Stimulated activated effector memory CD8-positive, alpha-beta T cell treated with anti-CD3 and anti-CD28 coated beads, Interleukin-12 subunit alpha, Interleukin-12 subunit beta, amount 100 ng/mL, for 72 hours (primary cell): Measurements from ENCODE around the gene ALPK3.

ENCODE experiments used
- ATAC-seq: fragments of 150-1000 bp; cut with Tn5 transposase; 2 replicates; pipeline ENCODE4 v1.10.0; 2021
- DNase-seq, 2 donors: peaks; one replicate each; pipeline ENCODE4 v3.0.0; 2021 to 2022; ENCODE audit warnings: low spot score in 2 of 2
- H3K27ac Mint-ChIP-seq: one replicate; pipeline ENCODE4 v1.8.0; 2022; ENCODE audit warnings: mild to moderate bottlenecking, mixed read lengths
- H3K36me3 Mint-ChIP-seq: one replicate; pipeline ENCODE4 v1.8.0; 2022; ENCODE audit warnings: mild to moderate bottlenecking, mixed read lengths
- H3K4me1 Mint-ChIP-seq: one replicate; pipeline ENCODE4 v1.8.0; 2022; ENCODE audit warnings: mixed read lengths
- H3K4me3 Mint-ChIP-seq: one replicate; pipeline ENCODE4 v1.8.0; 2022; ENCODE audit warnings: mild to moderate bottlenecking, mixed read lengths
- H3K9me3 Mint-ChIP-seq: one replicate; pipeline ENCODE4 v1.8.0; 2022; ENCODE audit warnings: mixed read lengths

ALPK3 gene

GRCh38 chr15:84879088-84879780, 62.1 kb downstream of the ALPK3 start:
- no peak for ATAC-seq
- Mint-ChIP-seq H3K9me3 (no peaks in the 10 kb centered on the region), H3K27ac (no peak overlapping the region), H3K36me3 (no peaks in the 10 kb centered on the region), H3K4me1 (no peaks in the 10 kb centered on the region), H3K4me3 (no peak overlapping the region)
- no peak for DNase-seq

DNA sequence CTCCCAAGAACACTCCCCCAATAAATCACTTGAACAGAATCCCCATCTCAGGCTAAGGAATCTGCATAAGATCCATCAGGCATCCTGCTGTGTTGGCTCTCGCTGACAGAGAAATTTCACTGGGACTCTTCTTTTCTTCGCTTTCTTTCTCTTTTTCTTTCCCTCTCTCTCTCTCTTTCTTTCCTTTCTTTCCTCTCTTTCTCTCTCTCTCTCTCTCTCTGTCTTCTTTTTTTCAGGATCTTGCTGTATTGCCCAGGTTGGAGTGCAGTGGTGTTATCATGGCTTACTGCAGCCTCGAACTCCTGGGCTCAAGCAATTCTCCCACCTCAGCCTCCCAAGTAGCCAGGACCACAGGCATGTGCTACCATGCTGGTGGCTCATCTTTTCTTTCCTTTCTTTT, 62.9 kb downstream of the ALPK3 start:
- no peak overlapping the region for H3K27ac Mint-ChIP-seq
- DNase-seq: no peak
- no peaks in the 10 kb centered on the region for H3K4me1 Mint-ChIP-seq
- ATAC-seq: no peak
- H3K9me3 Mint-ChIP-seq: no peaks in the 10 kb centered on the region
- H3K4me3 Mint-ChIP-seq: no peak overlapping the region
- no peaks in the 10 kb centered on the region for H3K36me3 Mint-ChIP-seq

- Mint-ChIP-seq H3K36me3 (no peaks in the 10 kb centered on the region), H3K4me1 (no peaks in the 10 kb centered on the region), H3K4me3 (no peak overlapping the region), H3K27ac (no peak overlapping the region), H3K9me3 (no peaks in the 10 kb centered on the region)
- no peak for DNase-seq
- no peak for ATAC-seq
Observed at GRCh38 chr15:84880822-84881519, 63.8 kb downstream of the ALPK3 start.

DNA sequence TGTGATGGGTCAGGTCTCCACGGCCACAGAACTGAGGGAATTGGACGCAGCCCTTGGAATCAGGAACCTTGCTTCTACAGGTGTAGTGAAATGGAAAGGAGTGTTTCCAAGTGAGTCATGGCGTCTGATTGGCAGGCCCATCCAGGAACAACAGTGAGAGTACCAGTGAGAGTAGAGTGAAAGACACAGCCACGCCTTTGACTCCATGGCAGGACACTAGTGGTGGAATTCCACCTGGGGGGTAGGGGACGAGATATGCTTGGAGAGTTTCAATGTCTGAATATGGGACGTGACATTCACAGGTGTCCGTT, 64.3 kb downstream of the ALPK3 start:
- no peak overlapping the region for H3K4me3 Mint-ChIP-seq
- ATAC-seq: no peak

DNA sequence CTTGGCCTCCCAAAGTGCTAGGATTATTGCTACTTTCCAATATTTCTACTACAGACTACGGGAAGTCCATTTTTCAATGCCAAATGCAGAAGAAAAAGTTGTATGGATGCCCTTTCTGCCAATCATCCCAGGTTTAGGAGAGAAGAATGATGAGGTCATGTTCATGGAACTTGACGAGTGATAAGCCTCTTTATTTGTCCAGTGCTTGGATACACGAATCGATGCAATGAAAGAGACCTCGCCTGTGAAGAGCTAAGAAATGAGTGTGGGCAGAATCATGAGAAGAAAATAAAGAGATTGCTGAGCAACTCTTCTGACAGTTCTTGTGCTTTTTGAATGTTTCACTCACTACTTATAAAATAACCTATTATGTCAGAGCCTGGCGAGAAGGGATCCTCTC, 66.3 kb downstream of the ALPK3 start:
- Mint-ChIP-seq H3K36me3 (no peaks in the 10 kb centered on the region), H3K4me3 (no peak overlapping the region), H3K4me1 (no peaks in the 10 kb centered on the region), H3K27ac (no peak overlapping the region), H3K9me3 (no peaks in the 10 kb centered on the region)
- DNase-seq: no peak
- no peak for ATAC-seq

More for the DNA sequence above, 64.3 kb downstream of the ALPK3 start:
- H3K9me3 Mint-ChIP-seq: no peaks in the 10 kb centered on the region
- H3K4me1 Mint-ChIP-seq: no peaks in the 10 kb centered on the region
- no peaks in the 10 kb centered on the region for H3K36me3 Mint-ChIP-seq
- DNase-seq: no peak
- H3K27ac Mint-ChIP-seq: no peak overlapping the region

DNA sequence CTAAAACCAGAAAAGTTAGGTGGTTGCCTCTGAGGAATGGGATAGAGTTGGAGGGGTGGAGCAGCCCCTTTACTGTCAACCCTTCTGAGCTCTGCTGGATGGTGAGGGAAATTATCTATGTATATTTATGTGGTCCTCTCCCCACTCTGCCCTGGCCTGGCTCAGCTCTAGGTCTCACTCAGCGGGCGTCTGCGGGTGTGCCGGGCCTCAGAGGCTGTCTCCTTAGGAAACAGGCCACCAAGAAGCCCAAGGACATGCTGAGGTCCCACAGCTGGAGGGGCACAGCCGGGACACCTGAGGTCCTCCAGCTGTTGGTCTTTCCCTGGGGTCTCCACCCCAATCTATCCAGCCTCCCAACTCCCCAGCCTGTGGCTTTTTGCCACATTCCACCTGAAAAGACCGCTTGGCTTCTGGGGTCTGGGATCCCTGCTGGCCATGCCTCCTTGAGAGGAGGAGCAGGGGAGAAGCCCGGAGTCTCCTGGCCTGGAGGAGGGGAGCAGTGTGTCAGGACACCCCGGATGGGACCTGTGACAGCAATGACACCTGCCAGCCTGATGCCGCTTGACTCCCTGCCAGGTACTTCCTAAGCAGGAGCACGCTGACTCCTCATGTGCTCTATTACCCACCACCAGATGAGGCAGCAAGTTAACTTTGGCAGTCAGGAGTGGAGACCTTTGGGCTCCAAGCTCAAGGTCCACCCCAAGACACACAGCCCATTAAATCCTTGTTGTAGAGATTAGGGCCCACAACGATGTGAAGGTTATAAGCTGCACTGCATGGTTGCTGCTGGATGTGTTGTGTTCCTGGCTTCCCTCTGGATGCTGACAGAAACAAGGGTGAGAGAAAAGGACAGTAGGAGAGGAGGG, 67.0 kb downstream of the ALPK3 start, which contains the start of gene SLC28A1:
Gene SLC28A1, plus strand, starts transcription at position 747 of the 866 bp plus-strand sequence. CDS start 3,099 bp downstream, outside the sequence.
- H3K27ac Mint-ChIP-seq: no peak within 1 kb of the TSS
- no peaks in the 10 kb centered on the region for H3K4me1 Mint-ChIP-seq
- no peak within 1 kb of the TSS for H3K4me3 Mint-ChIP-seq
- no peak for ATAC-seq
- DNase-seq: no peak
- H3K36me3 Mint-ChIP-seq: no peaks in the 10 kb centered on the region
- no peaks in the 10 kb centered on the region for H3K9me3 Mint-ChIP-seq

GRCh38 chr15:84885801-84886200, 68.6 kb downstream of the ALPK3 start:
- H3K4me1 Mint-ChIP-seq: peaks cover 6% of the 10 kb centered on the region
- H3K27ac Mint-ChIP-seq: no peak overlapping the region
- DNase-seq (no peak), ATAC-seq (no peak)
- H3K4me3 Mint-ChIP-seq: no peak overlapping the region
- no peaks in the 10 kb centered on the region for H3K9me3 Mint-ChIP-seq
- H3K36me3 Mint-ChIP-seq: no peaks in the 10 kb centered on the region

GRCh38 chr15:84886211-84886983, 69.2 kb downstream of the ALPK3 start:
- ATAC-seq: no peak
- DNase-seq: no peak
- no peak overlapping the region for H3K4me3 Mint-ChIP-seq
- H3K9me3 Mint-ChIP-seq: no peaks in the 10 kb centered on the region
- peaks cover 6% of the 10 kb centered on the region for H3K4me1 Mint-ChIP-seq
- H3K36me3 Mint-ChIP-seq: no peaks in the 10 kb centered on the region
- H3K27ac Mint-ChIP-seq: no peak overlapping the region

- no peaks in the 10 kb centered on the region for H3K9me3 Mint-ChIP-seq
- peaks cover 6% of the 10 kb centered on the region for H3K4me1 Mint-ChIP-seq
- DNase-seq: no peak
- no peak for ATAC-seq
- H3K27ac Mint-ChIP-seq: no peak overlapping the region
- no peak overlapping the region for H3K4me3 Mint-ChIP-seq
- no peaks in the 10 kb centered on the region for H3K36me3 Mint-ChIP-seq
Observed at GRCh38 chr15:84886984-84887299, 69.8 kb downstream of the ALPK3 start.

DNA sequence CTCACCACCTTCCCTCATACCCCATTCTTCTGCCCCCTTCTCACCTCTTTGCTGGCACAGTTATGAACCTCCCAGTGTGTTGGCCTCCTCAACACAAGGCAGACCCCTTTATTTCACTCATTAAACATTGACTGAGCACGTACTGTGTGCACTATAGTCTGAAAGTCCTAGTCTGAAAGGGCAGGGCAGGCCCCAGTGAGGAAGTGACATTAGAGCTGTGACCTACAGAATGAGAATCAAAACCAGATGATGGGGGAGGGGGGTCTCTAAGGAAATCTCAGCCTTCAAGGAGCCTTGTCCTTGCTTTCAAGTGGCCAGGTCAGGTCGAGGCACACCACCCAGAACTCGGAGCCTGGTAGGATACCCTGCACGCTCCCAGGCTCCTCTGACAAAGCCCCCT, 70.8 kb downstream of the ALPK3 start:
- H3K4me3 Mint-ChIP-seq: no peak overlapping the region
- H3K4me1 Mint-ChIP-seq: peaks cover 6% of the 10 kb centered on the region
- no peaks in the 10 kb centered on the region for H3K36me3 Mint-ChIP-seq
- H3K9me3 Mint-ChIP-seq: no peaks in the 10 kb centered on the region
- no peak overlapping the region for H3K27ac Mint-ChIP-seq
- ATAC-seq (no peak), DNase-seq (no peak)

DNA sequence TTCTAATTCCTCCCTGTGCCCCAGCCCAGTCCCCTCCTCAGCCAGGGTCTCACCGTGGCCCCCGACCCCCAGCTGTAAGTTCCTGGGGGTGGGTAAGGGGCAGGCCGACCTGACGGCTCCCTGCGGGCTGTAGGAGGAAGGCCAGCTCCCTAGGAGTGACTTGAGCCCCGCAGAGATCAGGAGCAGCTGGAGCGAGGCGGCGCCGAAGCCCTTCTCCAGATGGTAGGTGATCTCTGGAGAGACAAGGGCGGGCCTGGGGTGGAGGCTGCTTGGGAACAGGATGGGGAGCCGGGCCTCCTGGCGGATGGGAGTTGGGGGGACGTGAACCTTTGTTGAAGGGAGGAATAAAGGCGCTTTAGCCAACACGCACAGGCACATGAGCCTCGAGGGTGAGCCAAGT, 71.5 kb downstream of the ALPK3 start:
- DNase-seq (no peak), ATAC-seq (no peak)
- Mint-ChIP-seq H3K27ac (no peak overlapping the region), H3K4me1 (peaks cover 6% of the 10 kb centered on the region), H3K36me3 (no peaks in the 10 kb centered on the region), H3K4me3 (no peak overlapping the region), H3K9me3 (no peaks in the 10 kb centered on the region)

- peak overlapping the region; percentile 43 for H3K27ac Mint-ChIP-seq
- H3K4me3 Mint-ChIP-seq: no peak overlapping the region
Observed at GRCh38 chr15:84889313-84889990, 72.3 kb downstream of the ALPK3 start.

GRCh38 chr15:84889991-84890669, 73.0 kb downstream of the ALPK3 start:
- Mint-ChIP-seq H3K9me3 (no peaks in the 10 kb centered on the region), H3K36me3 (no peaks in the 10 kb centered on the region), H3K4me1 (peaks cover 6% of the 10 kb centered on the region), H3K27ac (peak overlapping the region; percentile 43), H3K4me3 (no peak overlapping the region)
- DNase-seq: no peak
- no peak for ATAC-seq

More at GRCh38 chr15:84889313-84889990, 72.3 kb downstream of the ALPK3 start:
- no peak for DNase-seq
- no peak for ATAC-seq
- H3K4me1 Mint-ChIP-seq: peaks cover 6% of the 10 kb centered on the region
- H3K36me3 Mint-ChIP-seq: no peaks in the 10 kb centered on the region
- no peaks in the 10 kb centered on the region for H3K9me3 Mint-ChIP-seq

- H3K4me1 Mint-ChIP-seq: peaks cover 6% of the 10 kb centered on the region
- DNase-seq: no peak
- no peak overlapping the region for H3K4me3 Mint-ChIP-seq
- no peaks in the 10 kb centered on the region for H3K9me3 Mint-ChIP-seq
- H3K27ac Mint-ChIP-seq: no peak overlapping the region
- H3K36me3 Mint-ChIP-seq: no peaks in the 10 kb centered on the region
- ATAC-seq: no peak
Observed at GRCh38 chr15:84890670-84891162, 73.6 kb downstream of the ALPK3 start.
